NB4 (cell line): Measurements from ENCODE around the gene MOCOS.

ENCODE experiments used
- DNase-seq: peaks from one replicate; pipeline ENCODE4 v3.0.0; 2010; ENCODE audit warnings: low read depth
- H3K4me3 ChIP-seq: one replicate; pipeline ENCODE4 v1.5.1; 2011; ENCODE audit warnings: mild to moderate bottlenecking, low read depth, low read length, moderate library complexity
- CTCF ChIP-seq: IDR thresholded peaks from one replicate; pipeline ENCODE4 v1.5.1; 2012; ENCODE audit warnings: low read depth, low read length
- MAX ChIP-seq: IDR thresholded peaks from 2 replicates; pipeline ENCODE4 v1.6.1; 2011; ENCODE audit warnings: low read depth, low read length
- MYC ChIP-seq: IDR thresholded peaks from 2 replicates; pipeline ENCODE4 v1.6.1; 2011; ENCODE audit warnings: low read depth, low read length
- POLR2A ChIP-seq: IDR thresholded peaks from 2 replicates; pipeline ENCODE4 v1.6.1; 2011; ENCODE audit warnings: mild to moderate bottlenecking; ENCODE audit not compliant: insufficient read length; ENCODE audit errors: extremely low read depth

The MOCOS gene

GRCh38 chr18:36187193-36187825 lies at the start of gene MOCOS:
MOCOS (plus strand) TSS chr18:36187497; CDS start chr18:36187540, 43 bp downstream.
- TF ChIP-seq MAX (no peak), MYC (no peak), CTCF (no peak), POLR2A (no peak)
- DNase-seq: peak; percentile 9
- H3K4me3 ChIP-seq: peak within 1 kb of the TSS; percentile 16

- no peak for DNase-seq
- no peak overlapping the region for H3K4me3 ChIP-seq
- TF ChIP-seq MYC (no peak), POLR2A (no peak), CTCF (no peak), MAX (no peak)
Measured at GRCh38 chr18:36139245-36139644, 48.1 kb upstream of the MOCOS start.

GRCh38 chr18:36141576-36141975 lies 45.7 kb upstream of the MOCOS start:
- no peak overlapping the region for H3K4me3 ChIP-seq
- TF ChIP-seq MYC: no peak
- TF ChIP-seq MAX: no peak
- TF ChIP-seq CTCF: no peak
- no peak for TF ChIP-seq POLR2A
- DNase-seq: peak; percentile 18

- TF ChIP-seq MAX (no peak), MYC (no peak), CTCF (no peak), POLR2A (no peak)
- DNase-seq: no peak
- no peak overlapping the region for H3K4me3 ChIP-seq
Measured at GRCh38 chr18:36142751-36143150, 44.5 kb upstream of the MOCOS start.

GRCh38 chr18:36143391-36143790 lies 43.9 kb upstream of the MOCOS start:
- no peak overlapping the region for H3K4me3 ChIP-seq
- TF ChIP-seq CTCF (no peak), POLR2A (no peak), MAX (no peak), MYC (no peak)
- DNase-seq: no peak
